GM12892 (cell line): ENCODE results near the gene SULT1C2.

ENCODE experiments used
- POLR2A ChIP-seq: IDR thresholded peaks from 2 replicates; pipeline ENCODE4 v1.6.1; 2011; ENCODE audit warnings: low read depth, low read length, control low read depth
- POLR2AphosphoS5 ChIP-seq: IDR thresholded peaks from 2 replicates; pipeline ENCODE4 v1.6.1; 2011; ENCODE audit warnings: low read depth, low read length, control low read depth
- TAF1 ChIP-seq: IDR thresholded peaks from 2 replicates; pipeline ENCODE4 v1.6.1; 2011; ENCODE audit warnings: low read depth, mild to moderate bottlenecking, control low read depth, low read length, borderline replicate concordance

DNA sequence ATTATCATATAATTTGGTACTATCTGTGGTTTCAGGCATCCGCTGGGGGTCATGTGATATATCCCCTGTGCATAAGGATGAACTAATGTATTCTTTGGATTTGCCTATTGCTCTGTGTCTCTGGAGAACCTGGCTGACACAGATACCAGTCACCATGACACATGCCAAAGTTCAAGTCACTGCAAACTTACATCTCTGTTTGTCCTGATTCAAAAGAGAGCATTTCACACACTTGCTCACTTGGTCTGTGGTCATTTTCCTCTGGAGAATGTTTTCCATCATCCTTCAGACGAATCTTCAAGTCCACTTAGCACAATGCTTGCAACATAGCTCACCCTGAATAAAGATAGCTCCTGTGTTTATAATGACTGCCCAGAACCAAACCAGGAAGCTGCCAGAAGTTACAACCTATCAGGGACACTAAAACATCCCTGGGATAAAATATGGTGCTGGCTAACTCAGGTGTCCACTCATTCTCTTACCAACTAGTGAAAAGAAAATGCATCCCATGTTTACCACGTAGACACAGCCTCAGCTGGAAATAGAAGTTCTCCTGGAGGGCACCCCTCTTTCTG is 30.9 kb upstream of the SULT1C2 start:
- TF ChIP-seq POLR2A = no peak
- no peak for TF ChIP-seq POLR2AphosphoS5
- no peak for TF ChIP-seq TAF1
